Smooth muscle cell (in vitro differentiated cells): ENCODE measurements around the gene TRIM9. TPM values are rescaled to one million over a fixed set of nuclear protein-coding genes. Genes with fewer than 3 reads are reported as not detected.
"Not testable (repeated sequence)": the region's sequence is repeated elsewhere in the genome, so short reads cannot be mapped to it uniquely, and the experiment has no call there.

Experiments
- DNase-seq: peaks from one replicate; lab custom pipeline; 2025; ENCODE audit not compliant: unreplicated experiment; lab: John Stamatoyannopoulos, UW
- H2AFZ ChIP-seq: fragments of 200-600 bp; sonication (generic); 2 replicates; pipeline ENCODE4 v1.6.0; 2016; ENCODE audit warnings: antibody characterized with exemption, low read depth, mild to moderate bottlenecking
- H3F3A ChIP-seq: fragments of 200-600 bp; sonication (generic); 2 replicates; pipeline ENCODE4 v1.6.0; 2017; ENCODE audit warnings: antibody characterized with exemption, low read depth
- H3K27ac ChIP-seq: fragments of 200-600 bp; sonication (generic); 2 replicates; pipeline ENCODE4 v1.5.1; 2016; ENCODE audit warnings: low read depth, mild to moderate bottlenecking
- H3K27me3 ChIP-seq: fragments of 200-600 bp; sonication (generic); 2 replicates; pipeline ENCODE4 v1.6.1; 2016; ENCODE audit warnings: low read depth, mild to moderate bottlenecking
- H3K36me3 ChIP-seq: fragments of 200-600 bp; sonication (generic); 2 replicates; pipeline ENCODE4 v1.5.1; 2016; ENCODE audit warnings: low read depth
- H3K4me1 ChIP-seq: fragments of 200-600 bp; sonication (generic); 2 replicates; pipeline ENCODE4 v1.5.1; 2016; ENCODE audit warnings: low read depth
- H3K4me2 ChIP-seq: fragments of 200-600 bp; sonication (generic); 2 replicates; pipeline ENCODE4 v1.6.0; 2016; ENCODE audit warnings: mild to moderate bottlenecking
- H3K4me3 ChIP-seq: fragments of 200-600 bp; sonication (generic); 2 replicates; pipeline ENCODE4 v1.5.1; 2016; ENCODE audit warnings: mild to moderate bottlenecking
- H3K79me2 ChIP-seq: fragments of 200-600 bp; sonication (generic); 2 replicates; pipeline ENCODE4 v1.6.0; 2016; ENCODE audit warnings: low read depth, mild to moderate bottlenecking
- H3K9ac ChIP-seq: fragments of 200-600 bp; sonication (generic); 2 replicates; pipeline ENCODE4 v1.6.0; 2016; ENCODE audit warnings: low read depth
- H3K9me3 ChIP-seq: fragments of 200-600 bp; sonication (generic); replicated peaks from 2 replicates; pipeline ENCODE4 v1.5.1; 2016; ENCODE audit warnings: low read depth
- H4K20me1 ChIP-seq: fragments of 200-600 bp; sonication (generic); 2 replicates; pipeline ENCODE4 v1.6.0; 2016; ENCODE audit warnings: low read depth
- WGBS: methylation state at CpG from one replicate; pipeline ENCODE4 v1.1.7; 2016; ENCODE audit warnings: low lambda C conversion rate; 5-methylcytosine and 5-hydroxymethylcytosine counted together
- polyA plus RNA-seq: library from polyadenylated mRNA; unstranded; fragments of >200 nt; fragmentation: Nextera tagmentation; extraction: Ambion mirVana; gene quantifications from 2 replicates; pipeline ENCODE4 v1.2.1, GENCODE V29; 2016
- total RNA-seq: library from RNA; depleted of rRNA; stranded (reverse); fragments of >200 nt; gene quantifications from 2 replicates; pipeline ENCODE4 v1.2.3, GENCODE V29; 2014
- TF ChIP-seq, protein P1 (sequence below): fragments of 200-600 bp; sonication (generic); IDR thresholded peaks from 2 replicates; pipeline ENCODE4 v1.5.1; 2017; ENCODE audit warnings: borderline replicate concordance, mild to moderate bottlenecking, antibody characterized with exemption; ENCODE audit not compliant: insufficient read depth, poor library complexity, severe bottlenecking

TRIM9 gene
- total and polyA plus RNA-seq, 2 experiments from 2014 or later: 0.57 to 1.5 TPM

DNA sequence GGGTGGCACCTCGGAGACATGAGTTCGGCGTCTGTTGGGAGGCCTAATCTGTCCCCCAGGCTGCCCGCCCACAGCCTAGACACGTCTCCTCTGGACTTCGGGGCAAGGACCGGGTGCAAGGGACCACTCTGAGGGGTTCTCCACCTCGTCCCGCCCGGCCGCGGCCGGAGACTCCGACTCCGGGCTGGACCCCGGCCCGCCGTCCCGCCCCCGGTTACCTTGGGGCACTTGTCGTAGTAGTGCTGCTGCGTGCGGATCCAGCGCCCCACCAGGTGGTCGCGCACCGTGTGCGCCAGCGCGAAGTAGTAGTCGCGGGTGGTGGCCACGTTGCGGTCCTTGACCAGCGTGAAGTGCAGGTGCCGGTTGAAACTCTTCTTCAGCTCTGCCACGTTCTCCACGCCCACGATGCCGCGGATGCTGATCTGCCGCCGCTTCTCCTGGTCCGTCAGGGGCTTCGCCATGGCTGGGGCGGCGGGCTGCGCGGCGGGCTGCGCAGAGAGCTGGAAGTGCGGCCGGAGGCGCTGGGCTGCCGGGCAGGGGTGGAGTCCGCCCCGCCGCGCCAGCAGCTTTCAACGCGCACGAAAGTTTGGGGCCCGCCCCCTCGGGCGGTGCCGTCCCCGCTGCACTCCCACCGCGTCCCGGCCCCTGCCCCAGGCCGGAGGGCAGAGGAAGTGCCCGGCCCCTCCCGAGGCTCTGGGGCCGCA, 150.8 kb downstream of the TRIM9 start, which contains the start of gene PYGL:
TSS of gene PYGL (minus strand) at position 541 of the 704 bp plus-strand sequence. CDS start at position 461, 80 bp downstream.
- H3K9me3 ChIP-seq: no peaks in the 10 kb centered on the region
- TF ChIP-seq, protein P1, sequence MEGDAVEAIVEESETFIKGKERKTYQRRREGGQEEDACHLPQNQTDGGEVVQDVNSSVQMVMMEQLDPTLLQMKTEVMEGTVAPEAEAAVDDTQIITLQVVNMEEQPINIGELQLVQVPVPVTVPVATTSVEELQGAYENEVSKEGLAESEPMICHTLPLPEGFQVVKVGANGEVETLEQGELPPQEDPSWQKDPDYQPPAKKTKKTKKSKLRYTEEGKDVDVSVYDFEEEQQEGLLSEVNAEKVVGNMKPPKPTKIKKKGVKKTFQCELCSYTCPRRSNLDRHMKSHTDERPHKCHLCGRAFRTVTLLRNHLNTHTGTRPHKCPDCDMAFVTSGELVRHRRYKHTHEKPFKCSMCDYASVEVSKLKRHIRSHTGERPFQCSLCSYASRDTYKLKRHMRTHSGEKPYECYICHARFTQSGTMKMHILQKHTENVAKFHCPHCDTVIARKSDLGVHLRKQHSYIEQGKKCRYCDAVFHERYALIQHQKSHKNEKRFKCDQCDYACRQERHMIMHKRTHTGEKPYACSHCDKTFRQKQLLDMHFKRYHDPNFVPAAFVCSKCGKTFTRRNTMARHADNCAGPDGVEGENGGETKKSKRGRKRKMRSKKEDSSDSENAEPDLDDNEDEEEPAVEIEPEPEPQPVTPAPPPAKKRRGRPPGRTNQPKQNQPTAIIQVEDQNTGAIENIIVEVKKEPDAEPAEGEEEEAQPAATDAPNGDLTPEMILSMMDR: no peak
- H3K9ac ChIP-seq: peak within 1 kb of the TSS; percentile 29
- H3K79me2 ChIP-seq: no peaks in the 10 kb centered on the region
- WGBS: 2% methylated on average over 49 of the region's 74 CpGs
- H3K4me2 ChIP-seq: peak within 1 kb of the TSS; percentile 92
- H3K27ac ChIP-seq: peak within 1 kb of the TSS; percentile 36
- DNase-seq: peak; percentile 46
- H3K36me3 ChIP-seq: no peaks in the 10 kb centered on the region
- H3F3A ChIP-seq: peaks cover 11% of the 10 kb centered on the region
- H4K20me1 ChIP-seq: no peaks in the 10 kb centered on the region
- no peaks in the 10 kb centered on the region for H3K27me3 ChIP-seq
- peak within 1 kb of the TSS; percentile 77 for H3K4me3 ChIP-seq
- H2AFZ ChIP-seq: peak within 1 kb of the TSS; percentile 96
- peaks cover 6% of the 10 kb centered on the region for H3K4me1 ChIP-seq

DNA sequence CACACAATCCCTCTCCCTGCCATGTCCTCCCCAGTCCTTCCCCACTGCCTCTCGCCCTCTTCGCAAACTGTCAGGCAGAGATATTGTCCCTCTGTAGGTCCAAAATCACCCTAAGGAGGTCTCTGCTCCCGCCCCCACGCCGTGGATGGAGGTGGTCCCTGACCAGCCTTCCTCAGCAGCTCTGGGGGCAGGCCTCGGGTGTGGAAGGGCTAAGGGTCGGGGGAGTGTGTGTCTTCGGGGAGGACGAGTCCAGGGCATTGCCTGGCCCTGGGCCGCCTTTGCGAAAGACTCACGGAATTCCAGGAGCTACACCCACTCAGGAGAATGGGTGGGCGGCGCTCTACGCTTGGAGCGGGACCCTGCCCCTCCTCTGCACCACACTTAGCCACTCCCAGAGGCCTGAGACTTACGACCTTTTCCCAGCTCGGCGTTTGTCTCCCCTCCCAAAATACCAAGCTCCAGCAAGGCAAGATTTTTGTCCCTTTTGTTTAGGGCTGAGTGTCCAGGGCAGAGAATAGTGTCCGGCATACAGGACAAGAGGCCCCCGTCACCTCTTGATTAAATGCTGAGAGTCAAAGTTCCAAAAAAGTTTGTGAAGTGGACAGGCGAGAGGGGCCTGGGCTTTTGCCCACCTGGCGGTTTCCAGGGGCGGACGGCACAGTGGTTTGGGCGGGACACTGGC, 151.5 kb downstream of the TRIM9 start:
- Histone ChIP-seq H3K9ac (peak overlapping the region; percentile 29), H3K4me1 (peaks cover 6% of the 10 kb centered on the region), H3K4me2 (peak overlapping the region; percentile 92), H3K36me3 (no peaks in the 10 kb centered on the region), H3K27ac (no peak overlapping the region), H2AFZ (peak overlapping the region; percentile 96), H3K9me3 (no peaks in the 10 kb centered on the region), H3F3A (peaks cover 11% of the 10 kb centered on the region), H3K4me3 (peak overlapping the region; percentile 77), H4K20me1 (no peaks in the 10 kb centered on the region), H3K27me3 (no peaks in the 10 kb centered on the region), H3K79me2 (no peaks in the 10 kb centered on the region)
- DNase-seq: no peak
- 11% methylated on average over 22 of the region's 26 CpGs for WGBS
- TF ChIP-seq, protein P1: no peak

DNA sequence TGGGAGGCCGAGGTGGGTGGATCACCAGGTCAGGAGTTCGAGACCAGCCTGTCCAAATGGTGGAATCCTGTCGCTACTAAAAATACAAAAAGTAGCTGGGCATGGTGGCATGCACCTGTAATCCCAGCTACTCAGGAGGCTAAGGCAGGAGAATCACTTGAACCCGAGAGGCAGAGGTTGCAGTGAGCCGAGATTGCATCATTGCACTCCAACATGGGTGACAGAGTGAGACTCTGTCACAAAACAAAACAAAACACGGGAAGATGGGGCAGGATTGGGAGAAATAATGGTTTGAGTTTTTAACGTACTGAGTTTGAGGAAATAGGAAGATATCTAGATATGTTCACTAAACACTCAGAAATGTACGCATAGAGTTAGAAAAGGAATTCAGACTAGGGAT, 153.3 kb downstream of the TRIM9 start:
- H3K4me1 ChIP-seq: peaks cover 18% of the 10 kb centered on the region
- not testable (repeated sequence) for H3K4me3 ChIP-seq, H3K9ac ChIP-seq, H2AFZ ChIP-seq, DNase-seq, H3K79me2 ChIP-seq, H3K9me3 ChIP-seq, H3K27ac ChIP-seq, H3K36me3 ChIP-seq, H4K20me1 ChIP-seq, H3F3A ChIP-seq, H3K27me3 ChIP-seq, H3K4me2 ChIP-seq
- WGBS: 96% methylated on average over 8 of the region's 8 CpGs

DNA sequence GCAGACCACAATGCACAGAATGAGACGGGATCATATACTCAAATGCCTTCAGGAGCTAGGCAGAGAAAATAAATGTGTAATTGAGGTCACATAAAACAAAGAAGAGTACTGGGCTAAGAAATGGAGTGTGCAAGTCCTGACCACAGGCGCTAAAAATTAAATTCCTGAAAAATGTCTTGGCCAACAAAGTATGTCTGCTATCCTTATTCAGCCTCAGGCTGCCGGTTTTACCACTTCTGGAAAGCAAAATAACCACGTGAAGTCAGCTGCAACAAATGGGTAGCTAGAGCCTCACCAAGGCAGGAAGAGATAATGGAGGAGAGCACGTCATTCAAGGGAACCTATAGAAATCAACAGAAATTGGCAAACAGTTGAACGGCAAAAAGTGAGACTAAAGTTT, 153.8 kb downstream of the TRIM9 start:
- WGBS: 38% methylated on average over 6 of the region's 6 CpGs
- TF ChIP-seq, protein P1: no peak
- Histone ChIP-seq H3K4me1 (peaks cover 18% of the 10 kb centered on the region), H3K79me2 (no peaks in the 10 kb centered on the region), H4K20me1 (no peaks in the 10 kb centered on the region), H2AFZ (no peak overlapping the region), H3K4me2 (no peak overlapping the region), H3K27me3 (no peaks in the 10 kb centered on the region), H3K4me3 (no peak overlapping the region), H3K9me3 (no peaks in the 10 kb centered on the region), H3K9ac (no peak overlapping the region), H3K36me3 (no peaks in the 10 kb centered on the region), H3K27ac (no peak overlapping the region), H3F3A (no peaks in the 10 kb centered on the region)
- DNase-seq: no peak
